HG03060 (cell line): ENCODE measurements around the gene SNTG2.

ENCODE experiments used
- ATAC-seq: cut with Tn5 transposase; IDR thresholded peaks from one replicate; pipeline ENCODE4 v1.9.1; 2021; ENCODE audit warnings: low read depth, moderate number of reproducible peaks; ENCODE audit not compliant: unreplicated experiment

Gene SNTG2

DNA sequence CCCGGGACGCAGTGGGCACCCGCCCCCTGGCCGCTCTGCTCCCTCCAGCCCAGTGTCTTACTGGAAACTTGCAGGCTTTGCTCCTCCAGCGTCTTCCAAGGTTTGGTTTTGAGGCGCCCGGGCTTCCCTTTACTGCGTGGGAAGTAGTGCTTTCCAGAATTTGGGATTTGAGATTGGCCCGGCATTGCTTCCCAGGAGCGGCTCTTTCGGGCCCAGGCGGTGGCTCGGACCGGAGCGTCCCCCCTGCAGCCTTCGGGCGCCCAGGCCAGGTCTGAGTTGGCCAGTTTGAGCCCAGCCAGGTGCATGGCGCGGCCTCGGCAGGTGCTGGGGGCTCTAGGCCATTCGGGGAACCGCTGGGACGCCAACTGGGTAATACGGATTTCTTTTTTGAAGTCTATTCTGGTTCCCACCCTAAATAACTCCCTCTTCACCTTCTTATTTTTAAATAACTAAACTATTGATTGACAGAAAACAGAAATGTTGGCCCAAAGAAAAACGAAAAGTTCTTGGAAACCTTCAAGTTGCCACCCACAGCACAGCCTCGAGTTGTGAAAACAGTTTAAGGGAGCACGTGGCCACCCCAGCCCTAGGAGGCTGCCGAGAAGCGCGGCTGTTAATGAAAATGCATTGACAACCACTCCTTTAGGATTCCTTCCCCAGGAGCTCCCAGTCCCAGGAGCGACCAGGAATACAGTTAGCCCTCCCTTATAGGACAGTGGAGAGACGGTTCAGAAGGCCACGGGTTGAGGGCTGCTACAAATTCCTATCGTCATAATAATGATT lies 766 bp downstream of the SNTG2 start:
- ATAC-seq, result no peak

- no peak for ATAC-seq
These were observed 2.8 kb downstream of the SNTG2 start for GRCh38 chr2:953408-953807.

DNA sequence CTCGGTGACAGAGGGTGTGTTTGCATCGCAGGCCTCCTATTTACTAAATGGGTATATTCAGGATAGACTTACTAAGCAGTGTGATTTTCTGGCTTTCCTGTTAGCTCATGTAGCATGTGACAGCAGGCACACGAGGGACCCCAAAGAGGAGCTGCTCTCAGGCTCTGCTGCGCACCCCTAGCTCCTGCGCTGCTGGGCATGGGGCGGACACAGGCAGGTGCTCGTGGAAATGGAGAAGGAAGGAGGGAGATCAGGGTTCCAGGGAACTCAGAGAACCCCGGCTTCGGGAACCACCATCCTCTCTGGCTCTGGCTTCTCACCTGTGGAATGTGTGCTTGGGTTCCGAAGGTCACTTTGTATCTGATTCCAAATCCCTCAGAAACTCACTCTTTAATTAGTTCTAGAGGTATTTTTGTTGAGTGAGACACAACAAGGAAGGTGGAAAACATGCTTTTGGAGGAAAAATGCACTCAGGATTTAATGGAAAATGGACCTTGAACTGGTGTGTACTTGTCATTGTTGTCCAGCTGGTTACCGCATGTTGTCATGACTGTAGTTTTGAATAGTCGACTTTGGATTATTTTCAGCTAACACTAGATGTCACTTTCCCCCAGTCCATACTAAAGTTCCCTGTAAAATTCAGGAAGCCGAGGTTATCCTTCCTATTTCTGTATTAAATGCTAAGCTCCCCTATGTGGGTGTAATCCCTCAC lies 3.5 kb downstream of the SNTG2 start:
- no peak for ATAC-seq

- ATAC-seq, result no peak
These were observed 4.0 kb downstream of the SNTG2 start for GRCh38 chr2:954687-955000.

GRCh38 chr2:955829-956731 lies 5.4 kb downstream of the SNTG2 start:
- ATAC-seq, result no peak

- ATAC-seq, result no peak
These were observed 8.8 kb downstream of the SNTG2 start for GRCh38 chr2:959457-959856.

- no peak for ATAC-seq
These were observed 9.6 kb downstream of the SNTG2 start for GRCh38 chr2:960061-960736.

- no peak for ATAC-seq
These were observed 11.1 kb downstream of the SNTG2 start for GRCh38 chr2:961786-962185.

- no peak for ATAC-seq
These were observed 13.2 kb downstream of the SNTG2 start for GRCh38 chr2:963876-964275.

GRCh38 chr2:964562-964961 lies 13.9 kb downstream of the SNTG2 start:
- no peak for ATAC-seq

DNA sequence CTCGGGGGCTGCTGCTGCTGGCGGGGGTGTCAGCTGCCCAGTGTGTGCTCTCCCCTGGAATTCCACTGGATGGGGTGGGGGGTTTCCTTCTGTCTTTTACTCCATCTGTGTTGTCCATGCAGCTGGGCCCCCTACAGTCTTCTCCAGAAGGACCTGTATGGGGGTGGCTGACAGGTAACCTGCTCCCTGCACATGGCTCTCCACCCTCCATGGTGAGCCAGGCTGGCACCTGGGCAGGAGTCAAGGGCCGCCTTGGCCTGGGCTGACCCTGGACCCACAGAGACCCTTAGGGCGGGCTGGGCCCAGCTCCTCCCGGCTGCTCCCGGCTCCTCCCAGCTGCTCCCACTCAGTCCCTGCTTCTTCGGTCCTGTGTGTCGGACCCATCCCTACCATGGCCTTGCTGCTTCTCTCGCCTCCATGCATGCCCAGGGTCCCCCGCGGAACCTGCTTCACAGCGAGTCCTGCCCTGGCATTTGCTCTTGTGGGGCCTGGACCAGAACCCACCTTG lies 15.0 kb downstream of the SNTG2 start:
- ATAC-seq, result no peak

- ATAC-seq, result no peak
These were observed 22.5 kb downstream of the SNTG2 start for GRCh38 chr2:973129-973528.

GRCh38 chr2:974054-974453 lies 23.4 kb downstream of the SNTG2 start:
- no peak for ATAC-seq

GRCh38 chr2:974502-974901 lies 23.9 kb downstream of the SNTG2 start:
- no peak for ATAC-seq

DNA sequence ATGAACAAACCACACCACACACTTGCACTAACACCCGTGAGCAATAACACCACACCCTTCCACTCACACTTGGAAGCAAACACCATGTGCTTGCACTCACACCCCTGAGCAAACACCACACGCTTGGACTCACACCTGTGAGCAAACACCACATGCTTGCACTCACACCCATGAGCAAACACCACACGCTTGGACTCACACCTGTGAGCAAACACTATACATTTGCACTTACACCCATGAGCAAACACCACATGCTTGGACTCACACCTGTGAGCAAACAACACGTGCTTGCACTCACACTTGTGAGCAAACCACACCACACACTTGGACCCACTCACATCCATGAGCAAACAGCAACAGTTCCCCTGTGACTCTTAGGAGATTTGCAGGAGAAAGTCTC lies 24.4 kb downstream of the SNTG2 start:
- no peak for ATAC-seq

- ATAC-seq, result no peak
These were observed 28.6 kb downstream of the SNTG2 start for GRCh38 chr2:979069-979928.

DNA sequence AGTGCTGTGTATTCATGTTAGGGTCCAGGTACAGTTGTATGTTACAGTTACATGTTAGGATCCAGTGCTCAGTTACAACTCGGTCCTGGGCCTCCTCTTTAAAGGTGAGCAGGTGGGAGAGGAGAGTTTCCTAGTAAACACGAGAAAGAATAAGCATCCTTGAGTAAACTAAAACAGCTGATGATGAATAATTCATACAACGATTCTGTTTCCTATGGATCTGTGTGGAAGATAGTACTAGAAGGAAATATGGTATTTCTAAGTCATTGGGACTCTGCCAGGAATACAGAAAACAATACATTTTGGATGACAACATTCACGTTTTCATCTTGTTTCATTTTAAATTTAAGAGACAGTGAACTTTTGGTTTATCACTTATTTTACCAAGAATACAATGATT lies 29.5 kb downstream of the SNTG2 start:
- ATAC-seq, result no peak

DNA sequence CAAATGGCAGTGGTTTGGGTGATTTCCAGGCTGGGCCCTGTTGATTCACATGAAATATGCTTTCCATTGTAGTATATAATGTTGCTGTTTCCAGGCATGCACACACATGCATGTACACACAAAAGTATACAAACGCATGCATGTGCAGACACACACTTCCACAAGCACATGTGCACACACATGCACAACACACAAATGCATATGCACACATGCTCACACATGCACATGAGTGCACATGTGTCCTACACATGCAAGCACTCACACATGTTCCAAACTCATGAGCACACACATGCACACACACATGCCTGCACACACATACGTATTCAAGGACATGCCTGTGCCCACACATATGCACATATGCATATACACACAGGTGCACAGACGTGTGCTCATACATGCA lies 30.6 kb downstream of the SNTG2 start:
- no peak for ATAC-seq

- no peak for ATAC-seq
These were observed 31.1 kb downstream of the SNTG2 start for GRCh38 chr2:981759-982158.
